ENCODE data around the gene C22orf23. TPM values are rescaled to one million over a fixed set of nuclear protein-coding genes. Genes with fewer than 3 reads are reported as not detected.

C22orf23 gene
- total and polyA plus RNA-seq, 2 of the 13 experiments (the other 11 are each of a cell fraction or from before 2014, with no cell fraction given): 0.21 to 0.24 TPM

DNA sequence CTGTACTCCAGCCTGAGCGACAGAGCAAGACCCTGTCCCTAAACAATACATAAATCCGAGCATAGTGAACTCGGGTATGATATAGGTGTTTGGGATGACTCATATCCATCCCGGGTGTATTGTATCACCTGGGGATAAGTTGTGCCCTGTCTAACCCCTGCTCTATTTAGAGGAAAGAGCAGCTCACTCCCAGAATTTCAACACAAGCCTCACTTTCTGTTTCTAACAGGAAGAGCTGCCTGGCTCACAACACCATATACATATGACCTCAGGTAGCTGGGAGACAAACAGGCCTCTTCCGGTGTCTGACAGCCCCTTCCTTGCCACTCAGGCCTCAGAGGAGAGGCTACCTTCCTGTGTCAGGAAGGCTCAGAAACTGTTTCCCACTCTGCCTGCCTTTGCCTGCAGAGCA is 57.2 kb downstream of the C22orf23 start (continued):
- TF ChIP-seq YY1 (IDR thresholded peaks at IDR 0.05; ENCODE audit: insufficient read depth, insufficient replicate concordance, low read depth, low read length) (no peak), ZNF773 (CRISPR knock-in tag; IDR thresholded peaks at IDR 0.05; ENCODE audit: borderline replicate concordance) (no peak), ZNF292 (CRISPR knock-in tag; IDR thresholded peaks at IDR 0.05; ENCODE audit: borderline replicate concordance, low read depth) (no peak), ARNT (IDR thresholded peaks at IDR 0.05) (no peak), ZBTB20 (CRISPR knock-in tag; IDR thresholded peaks at IDR 0.05; ENCODE audit: borderline replicate concordance, low read depth) (peak; percentile 89; the same call in 1 of the 2 replicates), SMARCE1 (IDR thresholded peaks at IDR 0.05; ENCODE audit: borderline replicate concordance) (no peak), MXI1 (IDR thresholded peaks at IDR 0.05; ENCODE audit: borderline replicate concordance, low read depth, low read length) (peak; percentile 47; the same call in 1 of the 3 replicates), PAX8 (CRISPR knock-in tag; IDR thresholded peaks at IDR 0.05; ENCODE audit: borderline replicate concordance) (no peak), BRD4 (CRISPR knock-in tag; IDR thresholded peaks at IDR 0.05) (0 out of 2 replicates have a peak, but pooled peaks have one; percentile 18), ZNF329 (CRISPR knock-in tag; IDR thresholded peaks at IDR 0.05; ENCODE audit: low read depth) (no peak), ATRX (CRISPR knock-in tag; IDR thresholded peaks at IDR 0.05; ENCODE audit: borderline replicate concordance) (no peak), ZNF337 (CRISPR knock-in tag; IDR thresholded peaks at IDR 0.05; ENCODE audit: borderline replicate concordance, low read depth) (no peak), RFXANK (CRISPR knock-in tag; IDR thresholded peaks at IDR 0.05) (no peak), ZFP90 (CRISPR knock-in tag; IDR thresholded peaks at IDR 0.05; ENCODE audit: borderline replicate concordance) (no peak), PHF21A (CRISPR knock-in tag; IDR thresholded peaks at IDR 0.05) (peak; percentile 64), RBM39 (IDR thresholded peaks at IDR 0.05; ENCODE audit: low read depth, low read length, poor library complexity, severe bottlenecking) (no peak), REPIN1 (CRISPR knock-in tag; IDR thresholded peaks at IDR 0.05; ENCODE audit: borderline replicate concordance, low read depth) (no peak), YEATS4 (CRISPR knock-in tag; IDR thresholded peaks at IDR 0.05; ENCODE audit: borderline replicate concordance) (no peak)
- TF ChIP-seq, protein P1, sequence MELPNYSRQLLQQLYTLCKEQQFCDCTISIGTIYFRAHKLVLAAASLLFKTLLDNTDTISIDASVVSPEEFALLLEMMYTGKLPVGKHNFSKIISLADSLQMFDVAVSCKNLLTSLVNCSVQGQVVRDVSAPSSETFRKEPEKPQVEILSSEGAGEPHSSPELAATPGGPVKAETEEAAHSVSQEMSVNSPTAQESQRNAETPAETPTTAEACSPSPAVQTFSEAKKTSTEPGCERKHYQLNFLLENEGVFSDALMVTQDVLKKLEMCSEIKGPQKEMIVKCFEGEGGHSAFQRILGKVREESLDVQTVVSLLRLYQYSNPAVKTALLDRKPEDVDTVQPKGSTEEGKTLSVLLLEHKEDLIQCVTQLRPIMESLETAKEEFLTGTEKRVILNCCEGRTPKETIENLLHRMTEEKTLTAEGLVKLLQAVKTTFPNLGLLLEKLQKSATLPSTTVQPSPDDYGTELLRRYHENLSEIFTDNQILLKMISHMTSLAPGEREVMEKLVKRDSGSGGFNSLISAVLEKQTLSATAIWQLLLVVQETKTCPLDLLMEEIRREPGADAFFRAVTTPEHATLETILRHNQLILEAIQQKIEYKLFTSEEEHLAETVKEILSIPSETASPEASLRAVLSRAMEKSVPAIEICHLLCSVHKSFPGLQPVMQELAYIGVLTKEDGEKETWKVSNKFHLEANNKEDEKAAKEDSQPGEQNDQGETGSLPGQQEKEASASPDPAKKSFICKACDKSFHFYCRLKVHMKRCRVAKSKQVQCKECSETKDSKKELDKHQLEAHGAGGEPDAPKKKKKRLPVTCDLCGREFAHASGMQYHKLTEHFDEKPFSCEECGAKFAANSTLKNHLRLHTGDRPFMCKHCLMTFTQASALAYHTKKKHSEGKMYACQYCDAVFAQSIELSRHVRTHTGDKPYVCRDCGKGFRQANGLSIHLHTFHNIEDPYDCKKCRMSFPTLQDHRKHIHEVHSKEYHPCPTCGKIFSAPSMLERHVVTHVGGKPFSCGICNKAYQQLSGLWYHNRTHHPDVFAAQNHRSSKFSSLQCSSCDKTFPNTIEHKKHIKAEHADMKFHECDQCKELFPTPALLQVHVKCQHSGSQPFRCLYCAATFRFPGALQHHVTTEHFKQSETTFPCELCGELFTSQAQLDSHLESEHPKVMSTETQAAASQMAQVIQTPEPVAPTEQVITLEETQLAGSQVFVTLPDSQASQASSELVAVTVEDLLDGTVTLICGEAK (IDR thresholded peaks at IDR 0.05): no peak
- TF ChIP-seq, protein P1 (CRISPR knock-in tag; IDR thresholded peaks at IDR 0.05): no peak; the same call in 1 of the 2 replicates

Measured in HepG2 (cell line).